Measurements from ENCODE around the gene ANO6.

DNA sequence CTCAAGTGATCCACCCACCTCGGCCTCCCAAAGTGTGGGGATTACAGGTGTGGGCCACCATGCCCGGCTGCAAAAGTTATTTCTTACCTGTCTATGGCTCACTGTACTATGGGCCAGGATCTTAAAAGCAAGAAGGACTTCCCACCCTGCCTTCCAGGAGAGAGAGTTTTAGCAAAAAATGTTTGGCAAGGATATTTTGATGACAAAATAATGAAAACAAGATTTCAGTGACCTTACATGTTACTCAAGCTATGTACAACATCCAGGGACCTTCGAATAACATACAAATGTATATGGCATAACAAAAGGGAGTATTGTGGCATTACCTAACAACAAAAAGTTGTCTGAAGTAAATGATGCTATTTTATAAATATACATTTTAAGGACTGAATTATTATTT, 55.1 kb downstream of the ANO6 start:
- TF ChIP-seq, protein P1, sequence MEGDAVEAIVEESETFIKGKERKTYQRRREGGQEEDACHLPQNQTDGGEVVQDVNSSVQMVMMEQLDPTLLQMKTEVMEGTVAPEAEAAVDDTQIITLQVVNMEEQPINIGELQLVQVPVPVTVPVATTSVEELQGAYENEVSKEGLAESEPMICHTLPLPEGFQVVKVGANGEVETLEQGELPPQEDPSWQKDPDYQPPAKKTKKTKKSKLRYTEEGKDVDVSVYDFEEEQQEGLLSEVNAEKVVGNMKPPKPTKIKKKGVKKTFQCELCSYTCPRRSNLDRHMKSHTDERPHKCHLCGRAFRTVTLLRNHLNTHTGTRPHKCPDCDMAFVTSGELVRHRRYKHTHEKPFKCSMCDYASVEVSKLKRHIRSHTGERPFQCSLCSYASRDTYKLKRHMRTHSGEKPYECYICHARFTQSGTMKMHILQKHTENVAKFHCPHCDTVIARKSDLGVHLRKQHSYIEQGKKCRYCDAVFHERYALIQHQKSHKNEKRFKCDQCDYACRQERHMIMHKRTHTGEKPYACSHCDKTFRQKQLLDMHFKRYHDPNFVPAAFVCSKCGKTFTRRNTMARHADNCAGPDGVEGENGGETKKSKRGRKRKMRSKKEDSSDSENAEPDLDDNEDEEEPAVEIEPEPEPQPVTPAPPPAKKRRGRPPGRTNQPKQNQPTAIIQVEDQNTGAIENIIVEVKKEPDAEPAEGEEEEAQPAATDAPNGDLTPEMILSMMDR (IDR thresholded peaks at IDR 0.05), result no peak
- no peak for TF ChIP-seq POLR2AphosphoS5 (IDR thresholded peaks at IDR 0.05)
